OCI-LY1 (cell line): ENCODE measurements around the gene MX2.

Experiments
- H2AFZ ChIP-seq: fragments of 200-600 bp; sonication (generic), shearing (Covaris generic); 2 replicates; pipeline ENCODE4 v1.6.0; 2014; ENCODE audit warnings: antibody characterized with exemption, mild to moderate bottlenecking, low read length
- H3F3A ChIP-seq: fragments of 200-600 bp; sonication (generic), shearing (Covaris generic); 2 replicates; pipeline ENCODE4 v1.6.0; 2014; ENCODE audit warnings: mild to moderate bottlenecking, antibody characterized with exemption, low read length, moderate library complexity; ENCODE audit not compliant: insufficient read depth
- H3K27ac ChIP-seq: fragments of 200-600 bp; sonication (generic); 2 replicates; pipeline ENCODE4 v1.5.1; 2014; ENCODE audit warnings: low read length, mixed run types, mild to moderate bottlenecking, low read depth; ENCODE audit not compliant: poor library complexity, severe bottlenecking
- H3K27me3 ChIP-seq: fragments of 200-600 bp; sonication (generic); 2 replicates; pipeline ENCODE4 v1.6.0; 2014; ENCODE audit warnings: antibody characterized with exemption, mild to moderate bottlenecking, low read length, moderate library complexity; ENCODE audit not compliant: insufficient read depth
- H3K36me3 ChIP-seq: fragments of 200-600 bp; sonication (generic); 2 replicates; pipeline ENCODE4 v1.6.1; 2014; ENCODE audit warnings: mild to moderate bottlenecking, antibody characterized with exemption, low read length, moderate library complexity, mixed read lengths; ENCODE audit not compliant: insufficient read depth
- H3K4me1 ChIP-seq: fragments of 200-600 bp; sonication (generic); 2 replicates; pipeline ENCODE4 v1.5.1; 2014; ENCODE audit warnings: mild to moderate bottlenecking, low read length, moderate library complexity; ENCODE audit not compliant: insufficient read depth, severe bottlenecking
- H3K4me2 ChIP-seq: fragments of 200-600 bp; sonication (generic), shearing (Covaris generic); 2 replicates; pipeline ENCODE4 v1.6.1; 2014; ENCODE audit warnings: low read length
- H3K4me3 ChIP-seq: fragments of 200-600 bp; sonication (generic); 2 replicates; pipeline ENCODE4 v1.5.1; 2014; ENCODE audit warnings: low read length, low read depth, mild to moderate bottlenecking, mixed read lengths; ENCODE audit not compliant: poor library complexity, severe bottlenecking
- H3K79me2 ChIP-seq: fragments of 200-600 bp; shearing (Covaris generic); 2 replicates; pipeline ENCODE4 v1.6.1; 2016; ENCODE audit warnings: mixed run types, low read length, mixed read lengths; ENCODE audit not compliant: insufficient read depth
- H3K9ac ChIP-seq: fragments of 200-600 bp; sonication (generic), shearing (Covaris generic); 2 replicates; pipeline ENCODE4 v1.6.1; 2014; ENCODE audit warnings: mild to moderate bottlenecking, low read length, mixed read lengths
- H3K9me2 ChIP-seq: fragments of 200-600 bp; sonication (generic), shearing (Covaris generic); 2 replicates; pipeline ENCODE4 v1.6.1; 2014; ENCODE audit warnings: low read depth, mild to moderate bottlenecking, low read length, mixed read lengths
- H3K9me3 ChIP-seq: fragments of 200-600 bp; shearing (Covaris generic); 2 replicates; pipeline ENCODE4 v1.6.1; 2014; ENCODE audit warnings: low read length, mixed read lengths
- H4K20me1 ChIP-seq: fragments of 200-600 bp; sonication (generic), shearing (Covaris generic); 2 replicates; pipeline ENCODE4 v1.6.0; 2016; ENCODE audit warnings: mild to moderate bottlenecking, low read length; ENCODE audit not compliant: insufficient read depth
- EZH2 ChIP-seq: fragments of 200-600 bp; sonication (generic), shearing (Covaris generic); IDR thresholded peaks from 2 replicates; pipeline ENCODE4 v1.8.0; 2017; ENCODE audit warnings: borderline replicate concordance, mixed run types, mild to moderate bottlenecking, antibody characterized with exemption, low read length, moderate library complexity, mixed read lengths
- TF ChIP-seq, protein P1 (sequence below): fragments of 200-600 bp; sonication (generic), shearing (Covaris generic); IDR thresholded peaks from 2 replicates; pipeline ENCODE4 v1.5.1; 2017; ENCODE audit warnings: mild to moderate bottlenecking, antibody characterized with exemption, low read length, moderate library complexity, mixed read lengths

MX2 gene

DNA sequence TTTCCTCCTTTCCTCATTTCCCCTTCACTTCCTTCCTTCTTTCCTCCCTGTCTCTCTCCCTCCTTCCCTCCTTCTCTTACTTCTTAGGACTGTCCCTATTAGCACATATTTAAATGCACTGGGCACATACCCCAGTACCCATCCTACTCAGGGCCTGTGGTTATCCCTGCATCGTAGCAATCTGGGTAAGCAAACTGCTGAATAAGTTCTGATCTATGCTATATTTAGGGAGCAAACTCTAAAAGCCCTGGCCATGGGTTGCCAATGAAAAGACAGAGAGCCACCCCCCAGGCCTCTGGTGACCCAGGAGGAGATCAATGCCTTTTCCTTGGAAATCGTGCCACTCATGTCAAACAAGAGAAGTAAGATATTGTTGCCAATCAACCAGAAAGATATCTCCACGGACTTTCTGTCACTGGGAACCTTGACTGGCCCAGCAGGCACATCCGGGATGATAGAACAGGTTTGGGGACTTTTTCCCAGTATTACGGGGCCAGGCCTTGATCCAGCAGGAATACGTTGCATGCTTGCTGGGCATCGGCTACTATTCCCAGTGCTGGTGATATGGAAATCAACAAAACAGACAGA lies 39.8 kb upstream of the MX2 start:
- Histone ChIP-seq H3K9me2 (no peaks in the 10 kb centered on the region), H3K4me3 (no peak overlapping the region), H2AFZ (no peak overlapping the region), H3K9me3 (no peaks in the 10 kb centered on the region), H3K36me3 (no peaks in the 10 kb centered on the region), H3K79me2 (no peaks in the 10 kb centered on the region), H4K20me1 (no peaks in the 10 kb centered on the region), H3K4me1 (peaks cover 69% of the 10 kb centered on the region), H3K9ac (peak overlapping the region; percentile 65), H3K4me2 (peak overlapping the region; percentile 49), H3K27me3 (no peaks in the 10 kb centered on the region), H3F3A (no peaks in the 10 kb centered on the region), H3K27ac (peak overlapping the region; percentile 100)
- TF ChIP-seq, protein P1, sequence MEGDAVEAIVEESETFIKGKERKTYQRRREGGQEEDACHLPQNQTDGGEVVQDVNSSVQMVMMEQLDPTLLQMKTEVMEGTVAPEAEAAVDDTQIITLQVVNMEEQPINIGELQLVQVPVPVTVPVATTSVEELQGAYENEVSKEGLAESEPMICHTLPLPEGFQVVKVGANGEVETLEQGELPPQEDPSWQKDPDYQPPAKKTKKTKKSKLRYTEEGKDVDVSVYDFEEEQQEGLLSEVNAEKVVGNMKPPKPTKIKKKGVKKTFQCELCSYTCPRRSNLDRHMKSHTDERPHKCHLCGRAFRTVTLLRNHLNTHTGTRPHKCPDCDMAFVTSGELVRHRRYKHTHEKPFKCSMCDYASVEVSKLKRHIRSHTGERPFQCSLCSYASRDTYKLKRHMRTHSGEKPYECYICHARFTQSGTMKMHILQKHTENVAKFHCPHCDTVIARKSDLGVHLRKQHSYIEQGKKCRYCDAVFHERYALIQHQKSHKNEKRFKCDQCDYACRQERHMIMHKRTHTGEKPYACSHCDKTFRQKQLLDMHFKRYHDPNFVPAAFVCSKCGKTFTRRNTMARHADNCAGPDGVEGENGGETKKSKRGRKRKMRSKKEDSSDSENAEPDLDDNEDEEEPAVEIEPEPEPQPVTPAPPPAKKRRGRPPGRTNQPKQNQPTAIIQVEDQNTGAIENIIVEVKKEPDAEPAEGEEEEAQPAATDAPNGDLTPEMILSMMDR = no peak
- no peak for TF ChIP-seq EZH2

GRCh38 chr21:41322496-41323382 lies 39.1 kb upstream of the MX2 start:
- TF ChIP-seq, protein P1 = no peak
- TF ChIP-seq EZH2 = no peak
- Histone ChIP-seq H4K20me1 (no peaks in the 10 kb centered on the region), H3K4me3 (no peak overlapping the region), H3K9me2 (no peaks in the 10 kb centered on the region), H3K79me2 (no peaks in the 10 kb centered on the region), H3K27ac (peak overlapping the region; percentile 100), H3K9me3 (no peaks in the 10 kb centered on the region), H3F3A (no peaks in the 10 kb centered on the region), H3K4me1 (peaks cover 77% of the 10 kb centered on the region), H3K9ac (peak overlapping the region; percentile 65; the same call in 1 of the 2 replicates), H3K4me2 (no peak overlapping the region), H2AFZ (no peak overlapping the region), H3K27me3 (no peaks in the 10 kb centered on the region), H3K36me3 (no peaks in the 10 kb centered on the region)

DNA sequence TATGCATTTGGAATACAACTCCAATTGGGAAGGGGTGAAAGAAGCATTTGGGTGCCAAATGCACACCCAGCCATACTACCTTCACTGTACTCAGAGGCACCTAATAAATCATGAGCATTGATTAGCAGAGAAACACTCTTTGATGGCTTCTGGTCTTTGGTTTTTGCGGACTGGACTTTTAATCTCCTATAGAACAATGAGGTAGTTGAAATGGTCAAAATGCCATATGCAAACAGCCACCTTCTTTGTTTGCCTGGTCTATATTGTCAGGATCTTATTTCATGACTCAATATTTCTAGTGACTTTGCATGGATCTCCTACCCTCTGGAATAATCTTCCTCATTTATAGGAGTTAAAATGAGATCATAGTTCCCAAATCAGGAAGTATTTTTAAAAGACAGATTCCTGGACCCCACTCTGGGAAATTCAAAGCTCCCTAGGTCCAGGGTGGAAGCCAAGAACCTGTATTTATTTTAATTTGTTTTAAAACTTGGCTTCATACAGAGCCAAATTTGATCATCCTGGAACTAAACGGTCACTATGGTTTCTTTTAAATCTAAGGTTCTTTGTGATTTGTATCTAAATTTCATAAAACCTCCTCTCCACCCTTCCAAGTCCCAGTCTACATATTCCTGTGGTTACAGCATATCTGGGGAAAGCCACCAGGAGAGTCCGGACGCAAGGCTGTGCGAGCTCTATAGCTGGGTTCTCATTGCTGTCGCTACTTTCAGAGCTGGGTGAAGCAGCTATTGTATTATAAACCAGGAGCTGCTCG lies 36.5 kb upstream of the MX2 start:
- H4K20me1 ChIP-seq = no peaks in the 10 kb centered on the region
- H3K9ac ChIP-seq = no peak overlapping the region
- TF ChIP-seq EZH2 = no peak
- H3K79me2 ChIP-seq = no peaks in the 10 kb centered on the region
- no peaks in the 10 kb centered on the region for H3K9me3 ChIP-seq
- no peaks in the 10 kb centered on the region for H3F3A ChIP-seq
- no peak overlapping the region for H2AFZ ChIP-seq
- H3K4me1 ChIP-seq = peaks cover 77% of the 10 kb centered on the region
- H3K4me3 ChIP-seq = no peak overlapping the region
- H3K4me2 ChIP-seq = no peak overlapping the region
- no peaks in the 10 kb centered on the region for H3K36me3 ChIP-seq
- peak overlapping the region; percentile 57 for H3K27ac ChIP-seq
- no peaks in the 10 kb centered on the region for H3K9me2 ChIP-seq
- no peaks in the 10 kb centered on the region for H3K27me3 ChIP-seq
